GM18519 (cell line): ENCODE measurements around the gene GDPD4.

Experiments
- ATAC-seq: cut with Tn5 transposase; IDR thresholded peaks from one replicate; pipeline ENCODE4 v1.9.1; 2021; ENCODE audit warnings: mild to moderate bottlenecking, moderate library complexity; ENCODE audit not compliant: unreplicated experiment, low FRiP score

GDPD4 gene

GRCh38 chr11:77250881-77251640 lies 50.4 kb downstream of the GDPD4 start:
- ATAC-seq, result no peak

DNA sequence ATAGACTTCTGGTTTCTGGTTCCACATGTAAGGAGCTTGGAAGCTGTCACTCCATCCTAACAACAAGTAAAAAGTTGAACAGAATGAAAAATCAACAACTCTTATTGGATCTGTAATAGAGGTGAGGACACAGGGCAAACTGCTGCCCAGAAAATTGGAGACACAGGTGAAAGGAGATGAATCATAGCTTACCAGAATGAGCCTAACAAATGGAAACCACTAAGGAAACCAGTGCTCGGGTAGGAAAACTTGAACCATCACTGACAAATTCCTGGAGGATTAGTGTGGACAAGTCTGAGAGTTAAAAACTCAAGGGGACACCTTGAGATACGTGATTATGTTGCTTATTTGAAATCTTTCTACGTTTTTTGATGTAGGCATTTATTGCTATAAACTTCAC lies 52.1 kb downstream of the GDPD4 start:
- ATAC-seq, result no peak

DNA sequence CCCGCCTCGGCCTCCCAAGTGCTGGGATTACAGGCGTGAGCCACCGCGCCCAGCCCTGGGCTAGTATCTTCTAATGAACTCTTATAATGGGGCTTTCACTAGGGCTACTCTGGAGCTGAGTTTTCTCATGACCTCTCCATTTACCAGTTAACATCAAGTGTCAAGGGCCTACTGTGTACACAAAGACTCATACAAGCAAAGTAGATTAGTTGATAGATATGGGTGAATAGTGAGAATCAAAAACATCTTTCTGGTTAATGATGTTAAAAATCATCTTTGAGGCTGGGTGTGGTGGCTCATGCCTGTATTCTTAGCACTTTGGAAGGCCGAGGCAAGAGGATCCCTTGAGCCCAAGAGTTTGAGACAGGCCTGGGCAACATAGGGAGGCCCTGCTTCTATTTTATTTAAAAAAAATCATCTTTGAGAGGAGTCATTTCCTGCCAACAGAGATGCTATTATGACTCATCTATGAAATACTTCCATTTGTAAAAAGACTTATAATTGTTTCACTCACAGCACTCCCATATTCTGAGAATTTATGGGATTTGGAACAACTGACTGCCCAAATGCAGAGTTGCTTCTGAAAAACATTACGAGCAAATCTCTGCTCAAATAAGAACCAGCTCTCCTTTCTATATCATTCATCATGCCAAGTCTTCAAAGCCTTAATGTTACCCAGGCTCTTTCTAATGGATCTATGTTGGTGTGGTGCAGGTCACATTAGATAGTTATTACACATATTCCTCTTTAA lies 57.0 kb downstream of the GDPD4 start:
- ATAC-seq, result no peak

- ATAC-seq, result no peak
Observed at GRCh38 chr11:77236901-77237300, 64.6 kb downstream of the GDPD4 start.

- no peak for ATAC-seq
Observed at GRCh38 chr11:77233011-77233410, 68.5 kb downstream of the GDPD4 start.

DNA sequence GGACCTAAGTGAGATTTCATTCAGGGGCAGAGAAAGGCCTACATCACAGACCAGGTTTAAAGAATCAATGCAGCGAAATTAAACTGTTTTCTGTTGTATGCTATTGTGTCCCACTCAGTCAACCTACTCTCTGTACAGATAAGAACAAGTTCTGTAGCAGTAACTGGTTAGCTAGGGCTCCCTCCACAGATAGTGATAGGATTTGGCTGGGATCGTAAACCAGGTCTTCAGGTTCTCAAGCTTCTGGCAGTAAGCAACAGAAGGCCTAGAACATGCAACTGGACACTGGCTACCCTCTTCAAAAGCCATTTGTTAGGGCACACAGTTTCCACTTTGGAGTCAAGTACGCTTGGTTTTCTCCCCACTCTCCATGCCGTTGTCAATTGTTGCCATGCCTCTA lies 69.2 kb downstream of the GDPD4 start:
- no peak for ATAC-seq

DNA sequence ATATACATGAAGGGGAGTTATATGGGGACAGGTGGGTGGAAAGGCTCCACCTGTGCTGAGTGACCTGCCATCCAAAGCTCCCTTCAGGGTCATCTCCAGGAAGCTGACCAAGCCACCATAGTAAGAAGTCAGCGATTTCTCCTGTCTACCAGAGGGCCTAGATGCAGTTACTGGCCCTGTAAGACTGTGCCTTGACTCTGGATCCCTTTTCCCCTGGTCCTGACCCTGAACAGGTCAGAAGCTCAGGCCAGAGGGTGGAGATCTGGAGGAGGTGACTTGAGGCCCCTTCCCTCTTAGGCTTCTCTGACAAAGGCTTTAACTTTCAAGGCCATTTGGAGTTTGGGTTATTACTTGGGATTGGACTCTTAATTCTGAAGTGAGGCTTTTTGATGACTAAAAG lies 69.7 kb downstream of the GDPD4 start:
- no peak for ATAC-seq

DNA sequence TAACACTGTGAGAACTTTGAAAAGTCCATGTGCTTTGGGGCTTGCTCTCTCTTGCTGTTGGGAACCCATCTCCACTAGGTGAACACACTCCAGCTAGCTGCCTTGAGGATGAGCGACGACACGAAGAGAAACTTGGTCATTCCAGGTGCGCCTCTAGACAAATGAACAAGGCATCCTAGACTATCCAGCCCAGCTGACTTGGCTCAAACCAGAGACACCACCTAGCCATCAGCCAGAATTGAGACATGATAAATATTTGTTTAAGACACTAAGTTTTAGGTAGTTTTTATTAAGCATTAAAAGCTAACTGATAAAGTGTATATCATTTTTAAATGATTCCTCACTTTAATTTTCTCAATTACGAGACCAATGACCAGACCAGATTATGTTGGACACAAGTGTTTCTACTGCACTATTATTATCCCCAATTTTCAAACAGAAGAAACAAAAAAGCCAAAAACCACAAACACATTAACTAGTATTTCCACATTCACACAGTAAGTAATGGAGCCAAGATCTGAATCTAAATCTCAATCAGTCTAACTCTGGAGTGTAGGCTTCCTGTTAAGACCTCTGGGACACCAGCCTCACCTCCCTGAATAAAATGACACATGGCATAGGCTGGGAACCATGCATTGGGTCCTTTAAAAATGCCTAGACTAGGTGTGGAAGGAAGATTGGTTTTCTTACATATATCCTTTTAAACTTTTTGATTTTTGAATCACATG lies 70.4 kb downstream of the GDPD4 start:
- ATAC-seq, result no peak

DNA sequence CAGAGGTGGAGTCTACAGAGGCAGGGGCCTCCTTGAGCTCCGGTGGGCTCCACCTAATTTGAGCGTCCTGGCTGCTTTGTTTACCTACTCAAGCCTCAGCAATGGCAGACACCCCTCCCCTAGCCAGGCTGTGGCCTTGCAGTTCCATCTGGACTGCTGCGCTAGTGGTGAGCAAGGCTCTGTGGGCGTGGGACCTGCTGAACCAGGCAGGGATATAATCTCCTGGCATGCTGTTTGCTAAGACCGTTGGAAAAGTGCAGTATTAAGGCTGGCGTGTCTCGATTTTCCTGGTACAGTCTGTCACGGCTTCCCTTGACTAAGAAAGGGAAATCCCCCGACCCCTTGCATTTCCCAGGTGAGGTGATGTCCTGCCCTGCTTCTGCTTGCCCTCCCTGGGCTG lies 77.7 kb downstream of the GDPD4 start:
- no peak for ATAC-seq

- ATAC-seq, result no peak
Observed at GRCh38 chr11:77217156-77217555, 84.3 kb downstream of the GDPD4 start.

DNA sequence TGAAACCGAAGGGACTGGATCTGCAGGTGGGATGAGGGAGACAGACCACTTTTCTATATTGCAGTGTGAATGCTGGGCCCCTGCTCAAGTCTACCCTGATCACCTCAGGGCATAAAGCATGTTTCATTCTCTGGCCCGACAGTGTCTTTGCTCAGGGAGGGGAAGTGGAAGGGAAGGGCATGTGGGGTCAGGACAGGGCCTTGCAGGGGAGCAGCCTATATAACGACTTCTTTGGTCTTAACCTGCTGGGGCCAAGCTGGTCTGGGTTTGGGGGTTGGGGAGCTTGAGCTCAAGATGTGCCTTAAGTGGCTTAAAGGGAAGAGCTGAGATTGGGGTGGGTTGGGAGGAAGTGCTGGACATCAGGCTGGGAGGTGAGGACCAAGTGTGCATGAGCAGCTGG lies 86.4 kb downstream of the GDPD4 start:
- no peak for ATAC-seq

DNA sequence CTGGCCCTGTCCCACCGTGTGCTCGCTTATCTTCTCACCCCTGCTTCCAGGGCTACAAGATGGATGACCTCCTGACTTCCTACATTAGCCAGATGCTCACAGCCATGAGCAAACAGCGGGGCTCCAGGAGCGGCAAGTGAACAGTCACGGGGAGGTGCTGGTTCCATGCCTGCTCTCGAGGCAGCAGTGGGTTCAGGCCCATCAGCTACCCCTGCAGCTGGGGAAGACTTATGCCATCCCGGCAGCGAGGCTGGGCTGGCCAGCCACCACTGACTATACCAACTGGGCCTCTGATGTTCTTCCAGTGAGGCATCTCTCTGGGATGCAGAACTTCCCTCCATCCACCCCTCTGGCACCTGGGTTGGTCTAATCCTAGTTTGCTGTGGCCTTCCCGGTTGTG lies 86.9 kb downstream of the GDPD4 start:
- ATAC-seq, result no peak

- ATAC-seq, result no peak
Observed at GRCh38 chr11:77213589-77214428, 87.7 kb downstream of the GDPD4 start.

GRCh38 chr11:77213029-77213579 lies 88.4 kb downstream of the GDPD4 start:
- ATAC-seq, result no peak

DNA sequence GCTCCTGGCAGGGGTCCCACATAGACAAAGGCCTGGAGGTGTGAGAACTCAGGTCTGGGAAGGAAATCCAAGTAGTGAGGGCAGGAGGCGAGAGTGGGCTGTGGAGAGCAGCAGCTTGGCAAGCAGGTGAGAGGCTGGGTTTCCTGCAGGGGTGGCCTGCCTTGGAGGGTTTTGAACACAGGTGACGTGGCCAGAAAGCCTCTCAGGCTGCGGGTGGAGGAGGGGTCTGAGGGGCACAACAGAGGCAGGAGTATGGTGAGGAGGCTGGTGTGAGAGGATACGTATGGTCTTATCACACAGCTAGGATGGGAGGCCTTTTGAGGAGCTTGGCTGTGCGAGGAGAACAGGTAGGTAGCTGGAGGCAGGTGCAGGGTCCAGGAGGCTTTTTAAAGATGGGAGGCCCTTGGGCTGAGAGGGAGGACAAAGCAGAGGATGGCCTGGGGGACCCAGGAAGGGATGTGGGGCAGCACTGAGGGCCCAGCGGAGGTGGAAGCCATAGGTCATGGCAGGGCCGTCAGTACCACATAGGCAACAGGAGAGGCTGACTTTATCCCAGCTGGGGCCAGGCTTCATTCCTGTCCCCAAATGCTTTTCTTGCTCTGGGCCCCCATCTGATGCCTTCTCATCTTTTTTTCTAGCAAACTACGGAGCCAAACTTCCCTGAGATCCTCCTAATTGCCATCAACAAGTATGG lies 89.0 kb downstream of the GDPD4 start:
- ATAC-seq, result no peak

DNA sequence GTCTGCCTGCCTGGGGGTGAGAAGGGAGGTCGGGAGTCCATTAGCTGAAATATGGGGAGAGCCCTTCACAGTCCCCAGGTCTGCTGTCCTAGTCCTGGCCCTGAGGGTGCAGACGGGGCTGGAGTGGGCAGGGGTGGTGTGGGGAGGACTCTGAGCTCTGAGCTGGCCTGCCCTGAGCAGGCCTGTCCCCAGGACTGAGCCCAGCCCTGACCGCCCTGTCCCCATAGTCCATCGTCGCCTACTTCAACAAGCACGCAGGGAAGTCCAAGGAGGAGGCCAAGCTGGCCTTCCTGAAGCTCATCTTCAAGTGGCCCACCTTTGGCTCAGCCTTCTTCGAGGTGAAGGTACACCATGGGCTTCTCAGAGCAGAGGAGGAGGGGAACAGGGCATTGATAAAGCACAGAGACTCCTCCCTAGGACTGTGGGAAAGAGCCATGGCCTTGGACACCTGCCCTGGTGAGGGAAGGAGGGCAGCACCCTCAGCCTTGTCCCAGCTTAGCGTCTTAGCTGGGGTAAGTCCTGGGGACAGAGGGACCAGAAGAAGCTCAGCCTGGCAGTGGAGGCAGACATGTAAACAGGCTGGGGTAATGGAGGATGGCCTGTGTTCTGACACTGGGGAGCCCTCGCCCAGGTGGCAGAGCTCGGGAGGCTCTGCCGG lies 89.8 kb downstream of the GDPD4 start:
- ATAC-seq, result no peak

GRCh38 chr11:77211040-77211451 lies 90.4 kb downstream of the GDPD4 start:
- no peak for ATAC-seq

GRCh38 chr11:77209663-77210062 lies 91.8 kb downstream of the GDPD4 start:
- ATAC-seq, result no peak

DNA sequence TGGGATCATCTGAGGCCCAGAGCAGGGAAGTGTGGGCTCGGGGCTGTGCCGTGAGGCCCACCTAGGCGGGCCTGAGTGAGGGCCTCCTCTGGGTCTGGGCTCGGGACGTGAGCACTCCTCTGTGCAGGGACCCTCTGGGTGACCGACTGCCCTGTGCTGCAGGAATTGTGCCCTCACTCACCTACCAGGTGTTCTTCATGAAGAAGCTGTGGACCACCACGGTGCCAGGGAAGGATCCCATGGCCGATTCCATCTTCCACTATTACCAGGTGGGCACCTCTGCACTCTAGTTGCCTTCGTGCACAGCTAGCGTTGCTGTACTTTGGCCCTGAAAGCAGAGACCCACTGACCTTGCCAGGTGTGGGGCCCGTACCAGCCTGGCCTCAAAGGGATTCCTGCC lies 93.0 kb downstream of the GDPD4 start:
- no peak for ATAC-seq
